SJSA1 (cell line): ENCODE measurements around the gene GRIK1. TPM values are rescaled to one million over a fixed set of nuclear protein-coding genes. Genes with fewer than 3 reads are reported as not detected.

ENCODE experiments used
- DNase-seq, 2 experiments: peaks; one replicate each; pipeline ENCODE4 v3.0.0-alpha.2; 2015 to 2020; ENCODE audit warnings: low spot score in 2 of 2, low read depth in 1 of 2
- H3K27ac ChIP-seq: fragments of 250-450 bp; sonication (Bioruptor Pico); 2 replicates; pipeline ENCODE4 v1.5.1; 2020; ENCODE audit warnings: mild to moderate bottlenecking, moderate library complexity
- H3K27me3 ChIP-seq: fragments of 250-450 bp; sonication (Bioruptor Pico); replicated peaks from 2 replicates; pipeline ENCODE4 v1.5.1; 2020; ENCODE audit warnings: mild to moderate bottlenecking, moderate library complexity
- H3K36me3 ChIP-seq: fragments of 250-450 bp; sonication (Bioruptor Pico); 2 replicates; pipeline ENCODE4 v1.5.1; 2020; ENCODE audit warnings: mild to moderate bottlenecking
- H3K4me1 ChIP-seq: fragments of 250-450 bp; sonication (Bioruptor Pico); replicated peaks from 2 replicates; pipeline ENCODE4 v1.6.1; 2021; ENCODE audit warnings: mild to moderate bottlenecking
- H3K4me3 ChIP-seq: fragments of 250-450 bp; sonication (Bioruptor Pico); 2 replicates; pipeline ENCODE4 v1.5.1; 2020; ENCODE audit warnings: mild to moderate bottlenecking
- H3K9me3 ChIP-seq: fragments of 250-450 bp; sonication (Bioruptor Pico); replicated peaks from 2 replicates; pipeline ENCODE4 v1.5.1; 2020; ENCODE audit warnings: mild to moderate bottlenecking
- total RNA-seq: library from RNA; depleted of rRNA; stranded (reverse); fragments of >200 nt; shearing (Covaris generic); gene quantifications from 2 replicates; pipeline ENCODE4 v1.2.3, GENCODE V29; 2014

GRIK1 gene
- total RNA-seq, 1 experiment from 2014 or later: not detected

DNA sequence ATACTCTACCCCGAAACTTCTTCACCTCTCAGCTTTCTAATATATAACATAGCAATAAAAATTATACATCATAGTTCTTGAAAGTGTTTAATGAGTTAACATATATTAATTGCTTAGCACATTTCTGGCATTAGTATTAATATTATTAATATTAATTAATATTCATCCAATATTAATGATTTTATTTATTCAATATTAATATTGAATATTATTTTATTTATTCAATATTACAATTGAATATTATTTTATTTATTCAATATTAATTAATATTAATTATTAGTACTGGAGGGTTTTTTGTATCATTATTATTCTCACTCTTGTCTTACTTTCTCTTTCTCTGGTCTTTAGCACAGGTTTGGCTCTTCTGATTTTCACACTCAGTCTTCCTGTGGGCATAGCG lies 105.2 kb downstream of the GRIK1 start:
- no peak overlapping the region for H3K27ac ChIP-seq
- no peaks in the 10 kb centered on the region for H3K4me1 ChIP-seq
- H3K9me3 ChIP-seq: no peaks in the 10 kb centered on the region
- H3K36me3 ChIP-seq: no peaks in the 10 kb centered on the region
- H3K27me3 ChIP-seq: no peaks in the 10 kb centered on the region
- no peak overlapping the region for H3K4me3 ChIP-seq
- DNase-seq: no peak

DNA sequence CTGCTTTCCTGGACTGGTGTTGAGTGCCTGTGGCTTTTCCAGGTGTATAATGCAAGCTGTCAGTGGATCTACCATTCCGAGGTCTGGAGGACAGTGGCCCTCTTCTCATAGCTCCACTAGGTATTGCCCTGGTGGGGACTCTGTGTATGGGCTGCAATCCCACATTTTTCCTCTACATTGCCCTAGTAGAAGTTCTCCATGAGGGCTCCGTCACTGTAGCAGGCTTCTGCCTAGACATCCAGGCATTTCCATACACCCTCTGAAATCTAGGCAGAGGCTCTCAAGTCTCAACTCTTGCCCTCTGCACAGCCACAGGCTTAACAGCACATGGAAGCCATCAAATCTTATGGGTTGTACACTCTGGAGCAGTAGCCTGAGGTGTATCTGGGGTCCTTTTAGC lies 107.6 kb downstream of the GRIK1 start:
- Histone ChIP-seq H3K27me3 (no peaks in the 10 kb centered on the region), H3K36me3 (no peaks in the 10 kb centered on the region), H3K27ac (no peak overlapping the region), H3K9me3 (no peaks in the 10 kb centered on the region), H3K4me3 (no peak overlapping the region), H3K4me1 (no peaks in the 10 kb centered on the region)
- DNase-seq: no peak

DNA sequence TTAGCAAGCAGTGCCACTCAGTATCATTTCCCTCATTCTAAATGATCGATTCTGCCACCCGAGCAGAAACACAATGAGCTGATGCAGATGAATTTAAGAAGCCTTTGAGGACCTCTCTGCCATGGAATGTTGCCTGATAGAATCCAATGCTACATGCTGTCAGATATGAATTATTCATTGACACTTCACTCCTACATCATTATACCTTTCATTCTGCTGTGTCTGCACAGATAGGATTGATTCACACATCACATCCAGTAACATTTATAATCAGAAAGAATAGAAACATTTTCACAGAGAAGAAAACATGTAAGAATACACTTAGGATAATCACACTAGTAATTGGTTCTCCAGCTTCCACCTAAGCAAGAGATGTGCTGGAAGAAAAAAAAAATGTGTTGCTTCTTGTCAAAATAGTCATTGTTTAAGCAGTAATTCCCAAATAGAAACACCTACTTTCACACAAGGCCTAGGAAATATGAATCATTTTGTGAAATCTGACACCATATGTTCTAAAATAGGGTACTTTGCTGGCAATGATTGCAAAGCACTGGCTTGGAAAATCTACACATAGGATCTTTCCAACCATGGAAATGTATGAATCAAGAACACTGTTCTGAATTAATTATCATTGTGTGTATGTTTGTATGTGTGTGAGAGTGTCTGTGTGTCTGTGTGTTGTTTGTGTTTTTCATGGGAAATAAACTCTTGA lies 110.1 kb downstream of the GRIK1 start:
- DNase-seq: no peak
- Histone ChIP-seq H3K36me3 (no peaks in the 10 kb centered on the region), H3K27ac (no peak overlapping the region), H3K27me3 (no peaks in the 10 kb centered on the region), H3K4me3 (no peak overlapping the region), H3K9me3 (no peaks in the 10 kb centered on the region), H3K4me1 (no peaks in the 10 kb centered on the region)

DNA sequence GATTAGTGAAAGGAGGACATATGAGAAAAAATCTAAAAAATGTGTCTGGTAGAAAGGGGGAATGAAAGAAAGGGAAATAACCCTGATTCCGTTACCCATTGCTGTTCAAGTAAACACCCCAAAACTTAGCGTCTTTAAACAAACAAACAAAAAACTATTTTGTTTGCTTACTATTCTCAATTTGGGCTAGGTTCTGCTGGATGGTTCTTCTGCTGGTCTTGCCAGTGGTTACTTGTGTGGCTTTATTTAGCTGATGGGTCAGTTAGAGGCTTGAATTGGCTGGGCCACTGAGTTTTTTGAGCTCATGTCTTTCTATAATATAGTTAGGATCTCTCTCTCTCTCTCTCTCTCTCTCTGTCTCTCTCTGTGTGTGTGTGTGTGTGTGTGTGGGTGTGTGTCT lies 112.1 kb downstream of the GRIK1 start:
- Histone ChIP-seq H3K4me3 (no peak overlapping the region), H3K27ac (no peak overlapping the region), H3K4me1 (no peaks in the 10 kb centered on the region), H3K36me3 (no peaks in the 10 kb centered on the region), H3K27me3 (no peaks in the 10 kb centered on the region), H3K9me3 (no peaks in the 10 kb centered on the region)
- DNase-seq: no peak

DNA sequence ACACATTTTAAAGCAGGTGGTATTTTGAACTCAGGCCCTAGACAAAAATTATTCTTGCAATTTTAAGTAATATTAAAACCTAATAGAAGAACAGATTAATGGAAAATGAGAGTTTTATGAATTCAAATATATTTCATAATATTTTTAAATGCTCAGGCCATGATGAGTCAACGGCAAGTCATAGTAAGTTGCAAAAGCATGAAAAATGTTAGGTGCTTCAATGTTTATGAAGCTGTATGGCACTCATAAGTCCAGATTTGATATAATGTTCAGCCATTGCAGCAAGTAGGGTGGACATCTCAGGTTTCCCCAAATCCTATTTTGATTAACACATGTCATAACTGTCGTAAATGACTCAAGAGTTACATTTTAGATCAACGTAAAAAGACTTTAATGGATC lies 112.6 kb downstream of the GRIK1 start:
- Histone ChIP-seq H3K27ac (no peak overlapping the region), H3K4me3 (no peak overlapping the region), H3K4me1 (no peaks in the 10 kb centered on the region), H3K9me3 (no peaks in the 10 kb centered on the region), H3K36me3 (no peaks in the 10 kb centered on the region), H3K27me3 (no peaks in the 10 kb centered on the region)
- no peak for DNase-seq

DNA sequence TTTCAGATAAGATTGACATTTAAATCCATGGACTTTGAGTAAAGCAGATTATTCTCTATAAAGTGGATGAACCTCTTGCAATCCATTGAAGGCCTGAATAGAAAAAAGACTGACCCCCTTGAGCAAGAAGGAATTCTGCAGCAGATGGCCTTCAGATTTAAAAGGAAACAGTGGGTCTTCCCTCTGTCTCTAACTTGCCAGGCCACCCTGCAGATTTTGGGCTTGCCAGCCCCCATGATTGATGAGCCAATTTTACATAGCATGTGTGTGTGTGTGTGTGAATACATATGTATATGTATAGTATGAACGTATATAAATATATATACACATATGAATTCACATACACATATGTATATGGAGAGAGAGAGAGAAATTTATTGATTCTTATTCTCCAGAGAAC lies 113.4 kb downstream of the GRIK1 start:
- Histone ChIP-seq H3K36me3 (no peaks in the 10 kb centered on the region), H3K4me1 (no peaks in the 10 kb centered on the region), H3K9me3 (no peaks in the 10 kb centered on the region), H3K4me3 (no peak overlapping the region), H3K27ac (no peak overlapping the region), H3K27me3 (no peaks in the 10 kb centered on the region)
- DNase-seq: no peak

DNA sequence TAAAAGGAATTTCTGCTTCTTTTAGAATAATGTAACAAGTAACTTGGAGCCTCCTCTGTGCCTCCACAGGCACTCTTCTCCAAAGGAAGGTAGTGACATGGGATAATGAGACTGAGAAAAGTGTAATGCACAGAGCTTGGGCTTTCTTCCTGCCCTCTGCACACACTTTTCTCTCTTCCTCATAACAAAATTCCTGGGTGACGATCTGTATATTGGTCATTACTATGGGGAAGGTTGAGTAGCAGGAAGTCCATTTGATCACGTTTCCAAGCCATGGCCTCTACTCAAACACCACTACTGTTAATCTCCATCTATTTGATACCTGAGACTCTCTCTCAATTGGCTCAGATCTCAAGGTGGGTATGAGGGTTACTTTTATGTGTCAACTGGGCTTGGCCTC lies 113.9 kb downstream of the GRIK1 start:
- no peaks in the 10 kb centered on the region for H3K9me3 ChIP-seq
- H3K4me1 ChIP-seq: no peaks in the 10 kb centered on the region
- DNase-seq: no peak
- H3K27ac ChIP-seq: no peak overlapping the region
- no peaks in the 10 kb centered on the region for H3K36me3 ChIP-seq
- no peaks in the 10 kb centered on the region for H3K27me3 ChIP-seq
- H3K4me3 ChIP-seq: no peak overlapping the region

DNA sequence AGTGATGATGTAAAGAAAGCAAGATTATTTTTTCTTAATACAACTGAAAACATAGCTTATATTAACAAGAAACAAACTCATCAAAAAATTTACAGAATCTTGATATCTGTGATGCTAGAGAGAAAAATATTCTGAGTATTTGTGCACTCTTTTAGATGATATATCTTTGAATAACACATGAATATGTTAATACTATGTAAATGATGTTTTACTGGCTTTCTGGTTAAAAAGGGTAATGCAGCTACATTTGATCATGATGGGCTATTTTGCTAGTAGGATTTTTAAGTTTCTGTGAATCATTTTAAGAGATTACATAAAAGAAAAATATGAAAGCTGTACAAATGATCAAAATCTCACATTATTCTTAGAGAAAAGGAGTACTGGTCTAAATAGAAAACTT lies 114.5 kb downstream of the GRIK1 start:
- Histone ChIP-seq H3K27ac (no peak overlapping the region), H3K27me3 (no peaks in the 10 kb centered on the region), H3K4me3 (no peak overlapping the region), H3K9me3 (no peaks in the 10 kb centered on the region), H3K36me3 (no peaks in the 10 kb centered on the region), H3K4me1 (no peaks in the 10 kb centered on the region)
- no peak for DNase-seq

DNA sequence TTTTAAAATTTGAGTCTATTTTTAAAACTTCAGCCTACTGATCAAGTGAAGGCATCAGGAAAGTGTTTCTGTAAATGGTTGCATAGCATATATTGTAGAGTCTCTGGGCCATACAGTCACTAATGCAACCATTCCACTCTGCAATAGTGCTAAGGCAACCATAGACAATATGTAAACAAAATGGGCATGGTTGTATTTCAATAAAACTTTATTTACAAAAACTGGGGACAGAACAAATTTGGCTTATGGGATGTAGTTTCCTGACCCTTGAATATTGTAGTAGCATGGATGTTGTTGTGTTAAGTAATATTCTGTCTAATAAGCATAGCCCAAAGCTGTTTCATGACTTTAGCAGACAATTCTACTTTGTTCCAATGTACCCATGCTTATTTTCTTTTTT lies 117.7 kb downstream of the GRIK1 start:
- no peak for DNase-seq
- H3K27ac ChIP-seq: no peak overlapping the region
- no peaks in the 10 kb centered on the region for H3K9me3 ChIP-seq
- H3K27me3 ChIP-seq: no peaks in the 10 kb centered on the region
- H3K4me1 ChIP-seq: no peaks in the 10 kb centered on the region
- H3K36me3 ChIP-seq: no peaks in the 10 kb centered on the region
- no peak overlapping the region for H3K4me3 ChIP-seq

DNA sequence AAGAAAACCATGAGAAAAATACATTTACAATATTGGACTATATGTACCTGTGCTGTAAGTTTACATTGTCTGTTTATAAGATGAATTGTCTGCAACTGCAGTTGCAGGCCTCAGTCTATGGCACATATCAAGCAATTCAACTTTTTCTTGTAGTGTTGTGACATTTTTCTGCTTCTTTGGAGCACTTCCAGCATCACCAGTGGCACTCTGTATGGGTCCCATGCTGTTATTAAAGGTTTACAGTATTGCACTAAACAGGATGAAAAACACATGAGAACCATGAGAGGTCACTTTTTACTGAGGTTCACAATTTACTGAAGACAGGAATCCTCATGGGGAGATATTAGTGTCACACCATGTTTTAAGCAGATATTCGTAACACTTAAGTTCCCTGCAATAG lies 118.6 kb downstream of the GRIK1 start:
- no peak for DNase-seq
- H3K27ac ChIP-seq: no peak overlapping the region
- H3K36me3 ChIP-seq: no peaks in the 10 kb centered on the region
- no peak overlapping the region for H3K4me3 ChIP-seq
- no peaks in the 10 kb centered on the region for H3K27me3 ChIP-seq
- H3K4me1 ChIP-seq: no peaks in the 10 kb centered on the region
- no peaks in the 10 kb centered on the region for H3K9me3 ChIP-seq

DNA sequence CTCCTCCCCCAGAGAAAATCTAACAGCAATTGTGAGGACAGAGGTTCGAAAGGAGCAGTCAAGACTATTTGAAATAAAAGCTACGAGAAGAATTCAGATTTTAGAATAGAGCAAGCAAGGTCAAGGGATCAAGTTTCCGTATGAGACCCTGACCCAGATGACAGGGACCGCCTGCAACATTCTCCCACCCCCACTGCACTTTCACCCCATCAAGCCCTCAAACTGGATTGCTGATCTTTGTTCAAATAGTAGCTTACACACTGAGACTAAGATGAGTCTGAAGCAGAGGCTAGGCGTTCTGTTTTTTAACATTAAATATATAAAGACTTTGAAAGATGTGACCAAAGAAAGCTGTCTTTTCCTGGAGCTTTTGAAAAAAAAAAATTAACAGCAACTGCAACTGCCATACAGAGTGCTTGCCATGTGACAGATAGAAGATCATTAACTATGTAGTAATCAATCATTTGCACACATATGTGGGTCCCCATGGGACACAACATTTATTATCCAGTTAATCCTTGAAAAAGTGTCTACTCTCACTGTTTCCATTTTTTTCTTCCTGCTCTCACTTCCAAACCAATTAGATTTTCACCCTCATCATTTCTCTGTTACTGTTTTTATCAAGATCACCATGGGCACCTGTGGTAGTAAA lies 120.0 kb downstream of the GRIK1 start:
- Histone ChIP-seq H3K27me3 (no peaks in the 10 kb centered on the region), H3K27ac (no peak overlapping the region), H3K36me3 (no peaks in the 10 kb centered on the region), H3K4me3 (no peak overlapping the region), H3K9me3 (no peaks in the 10 kb centered on the region), H3K4me1 (no peaks in the 10 kb centered on the region)
- DNase-seq: no peak

DNA sequence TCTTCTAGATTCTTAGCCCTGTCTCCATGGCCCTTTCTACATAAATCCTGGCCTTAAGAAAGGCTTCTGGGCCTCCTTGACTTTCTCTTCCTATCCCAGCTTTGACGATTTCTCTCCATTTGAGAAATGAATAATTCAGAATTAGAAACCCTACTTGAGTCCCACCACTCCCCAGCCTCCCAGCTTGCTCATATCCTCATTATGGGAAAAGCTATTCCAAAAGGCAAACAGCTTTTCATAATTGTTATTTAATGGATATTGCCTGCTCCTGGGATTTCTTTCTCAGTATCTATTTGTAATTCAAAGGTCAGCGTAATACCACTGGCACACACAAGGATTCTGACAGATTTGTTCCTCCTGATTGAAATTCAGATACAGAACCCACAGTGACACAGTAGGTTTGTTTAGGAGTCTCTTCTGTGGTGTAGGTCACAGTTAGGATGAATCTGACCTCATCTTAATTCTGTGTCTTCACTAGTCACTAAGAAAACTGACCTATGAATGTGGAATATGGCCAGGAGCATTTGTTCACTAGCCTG lies 121.3 kb downstream of the GRIK1 start:
- no peaks in the 10 kb centered on the region for H3K27me3 ChIP-seq
- no peak for DNase-seq
- no peaks in the 10 kb centered on the region for H3K36me3 ChIP-seq
- no peak overlapping the region for H3K27ac ChIP-seq
- no peaks in the 10 kb centered on the region for H3K9me3 ChIP-seq
- no peaks in the 10 kb centered on the region for H3K4me1 ChIP-seq
- no peak overlapping the region for H3K4me3 ChIP-seq

DNA sequence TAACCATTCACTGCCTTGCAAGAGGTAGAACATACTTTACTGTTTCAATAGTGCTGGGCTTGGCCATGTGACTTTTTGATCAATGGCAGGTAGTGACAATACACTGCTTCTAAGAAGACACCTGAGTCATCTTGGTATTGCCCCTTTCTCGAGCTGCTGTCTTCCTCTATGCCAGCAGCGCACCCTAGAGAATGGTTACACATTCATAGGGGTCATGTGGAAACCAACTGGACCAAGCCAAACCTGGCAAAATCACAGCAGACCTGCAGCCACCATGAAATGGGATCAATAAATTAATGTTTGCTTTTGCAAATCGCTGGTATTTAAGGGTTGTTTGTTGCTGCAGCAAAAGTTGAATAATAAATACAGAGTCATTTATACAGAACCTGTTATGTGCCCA lies 122.3 kb downstream of the GRIK1 start:
- no peaks in the 10 kb centered on the region for H3K27me3 ChIP-seq
- no peak overlapping the region for H3K27ac ChIP-seq
- DNase-seq: no peak
- H3K4me3 ChIP-seq: no peak overlapping the region
- H3K4me1 ChIP-seq: no peaks in the 10 kb centered on the region
- no peaks in the 10 kb centered on the region for H3K36me3 ChIP-seq
- no peaks in the 10 kb centered on the region for H3K9me3 ChIP-seq

DNA sequence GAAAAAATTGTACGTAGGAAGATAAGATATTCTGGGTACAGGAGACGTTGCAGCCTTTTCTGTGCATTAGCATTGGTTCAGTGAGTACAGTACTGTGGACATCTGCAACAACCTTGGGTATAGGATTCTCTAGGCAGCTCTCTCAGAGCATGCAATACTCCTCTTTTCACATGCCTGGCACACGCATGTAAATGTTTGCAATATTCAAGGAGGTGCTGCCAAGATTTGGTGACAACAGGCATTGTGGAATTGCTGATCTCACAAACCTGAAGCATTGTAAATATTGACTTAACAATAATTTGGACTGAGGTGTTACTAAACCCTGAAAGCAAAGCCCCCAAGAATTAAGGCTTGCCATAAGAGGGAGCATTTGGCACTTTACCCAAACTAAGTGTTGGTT lies 126.8 kb downstream of the GRIK1 start:
- Histone ChIP-seq H3K27ac (no peak overlapping the region), H3K4me1 (no peaks in the 10 kb centered on the region), H3K9me3 (no peaks in the 10 kb centered on the region), H3K4me3 (no peak overlapping the region), H3K36me3 (no peaks in the 10 kb centered on the region), H3K27me3 (peaks cover 3% of the 10 kb centered on the region; the same call in 1 of the 2 replicates)
- no peak for DNase-seq
